ENCODE results near the gene BTBD9.
"Not testable (repeated sequence)": the region's sequence is repeated elsewhere in the genome, so short reads cannot be mapped to it uniquely, and the experiment has no call there.

Gene BTBD9

DNA sequence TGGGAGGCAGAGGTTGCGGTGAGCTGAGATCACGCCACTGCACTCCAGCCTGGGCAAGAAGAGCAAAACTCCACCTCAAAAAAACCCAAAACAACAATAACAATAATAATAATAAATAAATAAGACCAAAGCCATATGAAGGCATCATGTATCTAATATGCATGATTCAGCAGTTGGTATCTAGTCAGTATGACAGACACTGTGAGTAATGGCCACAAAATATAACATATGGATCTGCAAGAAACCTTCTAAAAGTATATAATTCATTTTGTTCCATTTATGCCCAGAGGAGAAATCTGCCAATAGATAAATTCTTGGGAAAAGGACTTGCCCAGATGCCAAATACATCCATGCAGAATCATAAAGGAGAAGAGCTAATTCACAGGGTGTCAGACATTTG lies 252.3 kb downstream of the BTBD9 start:
- no peak for DNase-seq (ENCODE audit: low read depth)

DNA sequence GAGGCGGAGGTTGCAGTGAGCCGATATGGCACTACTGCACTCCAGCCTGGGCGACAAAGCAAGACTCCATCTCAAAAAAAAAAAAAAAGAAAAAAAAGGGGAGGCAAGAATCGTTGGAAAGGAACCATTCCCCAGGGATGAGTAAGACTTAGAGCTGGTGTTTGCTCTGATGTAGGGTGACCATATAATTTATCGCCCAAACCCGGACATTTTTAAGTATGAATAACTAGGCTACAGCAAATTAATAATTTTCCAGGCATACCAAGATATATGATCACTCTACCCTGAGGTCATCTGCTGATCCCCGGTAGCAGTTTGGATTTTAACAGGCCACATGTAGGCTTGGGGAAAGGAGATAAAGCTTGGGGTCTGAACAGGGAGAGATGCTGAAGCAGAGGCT lies 260.9 kb downstream of the BTBD9 start:
- no peak for DNase-seq (ENCODE audit: low read depth)

DNA sequence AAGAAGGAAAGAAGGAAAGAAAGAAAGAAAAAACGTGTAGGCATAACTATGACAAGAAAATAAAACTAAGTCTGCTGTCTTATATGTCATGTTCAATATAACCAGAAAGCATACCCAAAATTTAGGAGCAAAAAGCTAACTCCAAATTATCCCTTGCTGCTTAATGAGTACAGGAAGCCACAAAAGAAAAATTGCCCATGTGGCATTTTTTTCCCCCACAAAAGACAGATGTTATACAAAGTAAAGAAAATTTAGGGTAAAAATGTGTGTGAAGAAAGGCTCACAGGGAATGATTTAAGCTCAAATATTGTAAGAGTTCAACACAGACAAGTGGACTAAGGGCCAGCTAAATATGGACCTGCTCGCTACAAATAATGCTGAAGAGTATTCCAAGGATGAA lies 263.8 kb downstream of the BTBD9 start:
- DNase-seq (ENCODE audit: low read depth), result no peak

DNA sequence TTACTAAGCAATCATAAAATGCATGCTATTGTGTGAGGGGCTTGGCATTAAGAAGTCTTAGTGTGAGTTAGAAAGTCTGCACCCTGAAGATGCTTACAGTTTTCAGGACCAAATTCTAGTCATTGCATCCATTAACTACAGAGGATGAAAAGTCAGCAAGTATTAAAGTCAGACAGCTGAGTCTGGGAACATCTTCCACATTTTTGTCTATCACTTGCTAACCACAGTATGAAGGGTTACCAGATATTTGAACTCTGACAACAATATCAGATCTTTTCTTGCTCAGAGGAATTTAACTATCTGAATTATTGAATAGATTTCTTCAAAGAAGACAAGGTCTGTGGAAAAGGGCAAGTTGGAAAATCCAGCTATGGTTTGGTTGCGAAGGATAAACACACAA lies 264.4 kb downstream of the BTBD9 start:
- DNase-seq (ENCODE audit: low read depth), result no peak

DNA sequence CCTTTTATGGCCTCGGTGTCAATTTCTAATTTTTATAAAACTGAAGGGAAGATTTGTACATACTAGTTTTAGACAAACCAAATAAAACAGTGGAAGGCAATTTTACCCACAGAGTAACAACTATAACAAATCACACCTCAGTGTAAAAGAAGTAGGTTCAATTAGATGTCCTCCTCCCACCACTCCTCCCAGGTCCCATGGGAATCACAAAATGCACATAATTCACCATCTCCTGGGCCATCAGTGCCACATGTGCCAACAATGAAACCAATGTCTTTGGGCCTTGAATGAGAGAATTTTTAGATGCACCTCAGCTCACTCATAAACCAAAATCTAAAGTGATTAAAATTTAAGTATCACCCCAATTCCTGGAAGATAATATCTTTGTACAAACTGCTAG lies 267.8 kb downstream of the BTBD9 start:
- DNase-seq (ENCODE audit: low read depth), result no peak

DNA sequence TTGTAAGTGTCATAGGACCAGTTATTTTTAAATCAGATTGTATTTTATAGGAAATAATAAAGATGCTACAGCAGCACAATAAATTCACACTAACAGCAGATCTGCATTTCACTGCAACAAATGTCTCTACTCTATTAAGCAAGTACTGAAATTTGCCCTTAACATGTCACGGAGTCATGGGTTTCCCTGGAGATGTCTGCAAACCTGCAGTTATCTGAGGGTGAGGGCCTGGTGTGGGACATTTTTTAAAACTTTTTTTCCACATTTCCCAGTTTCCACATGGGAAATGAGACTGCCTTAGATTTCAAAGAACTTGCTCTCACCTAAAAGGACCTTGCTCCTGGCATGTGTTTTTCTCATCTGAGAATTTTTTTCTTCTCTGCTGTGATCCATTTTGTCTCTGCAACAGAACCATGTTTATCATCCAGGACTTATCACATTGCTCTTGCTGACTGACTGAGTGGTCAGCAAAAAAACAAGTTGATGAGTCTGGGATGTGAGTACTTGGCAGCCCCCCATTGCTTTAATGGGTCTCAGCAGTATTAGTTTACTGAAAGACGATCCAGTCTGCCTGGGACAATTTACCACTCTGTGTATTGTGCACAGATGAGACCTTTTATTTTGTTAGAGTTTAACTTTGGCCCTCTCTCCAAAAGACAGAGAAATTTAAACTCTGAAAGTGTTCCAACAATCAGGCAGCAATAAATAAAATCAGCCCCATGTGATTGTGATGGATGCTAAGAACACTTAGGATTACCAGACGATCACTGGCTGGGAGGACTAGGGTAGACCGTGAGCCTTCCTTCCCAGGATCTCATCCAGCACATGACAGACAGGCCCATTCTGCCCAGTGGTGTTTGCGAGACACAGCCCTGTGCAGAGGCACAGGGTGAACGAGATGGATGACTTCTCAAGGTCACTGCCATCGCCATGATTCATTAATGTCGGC lies 268.8 kb downstream of the BTBD9 start:
- no peak for DNase-seq (ENCODE audit: low read depth)

DNA sequence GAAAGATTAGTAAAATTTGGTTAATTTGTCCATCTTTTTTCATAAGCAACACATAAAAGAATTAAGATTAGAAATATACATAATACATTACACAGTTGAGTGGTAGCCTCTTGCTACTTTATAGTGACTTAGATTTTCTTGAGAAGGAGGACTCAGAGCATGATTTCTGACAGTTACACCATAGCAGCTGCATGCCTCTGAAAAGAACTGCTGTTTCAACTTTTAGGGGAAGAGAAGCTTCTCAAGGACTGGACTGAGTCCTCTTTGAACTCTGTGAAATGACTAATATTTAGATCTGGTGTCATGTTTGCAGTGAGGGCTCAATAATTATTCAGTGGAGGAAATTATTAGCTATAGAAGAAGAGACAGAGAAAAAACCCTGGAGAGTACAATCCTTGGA lies 272.5 kb downstream of the BTBD9 start:
- peak; percentile 31 for DNase-seq (ENCODE audit: low read depth)

DNA sequence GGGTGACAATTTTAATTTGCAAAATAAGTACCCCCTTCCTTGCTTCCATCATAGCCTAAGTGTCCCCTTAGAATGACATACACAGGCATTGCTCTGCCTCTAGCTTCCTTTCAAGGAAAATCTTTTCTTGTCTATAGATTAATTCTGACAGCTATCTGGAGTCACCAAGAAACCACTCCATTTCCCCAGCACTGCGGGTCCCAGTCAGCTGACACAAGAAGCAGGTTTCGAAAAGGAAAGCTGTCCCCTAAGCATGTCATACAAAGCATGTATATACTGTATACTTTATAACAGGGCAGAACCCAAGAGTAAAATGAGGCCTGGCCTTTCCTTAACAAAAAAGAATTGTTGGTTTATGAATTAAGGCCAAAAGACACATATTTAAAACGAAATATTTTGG lies 273.5 kb downstream of the BTBD9 start:
- DNase-seq (ENCODE audit: low read depth), result no peak

DNA sequence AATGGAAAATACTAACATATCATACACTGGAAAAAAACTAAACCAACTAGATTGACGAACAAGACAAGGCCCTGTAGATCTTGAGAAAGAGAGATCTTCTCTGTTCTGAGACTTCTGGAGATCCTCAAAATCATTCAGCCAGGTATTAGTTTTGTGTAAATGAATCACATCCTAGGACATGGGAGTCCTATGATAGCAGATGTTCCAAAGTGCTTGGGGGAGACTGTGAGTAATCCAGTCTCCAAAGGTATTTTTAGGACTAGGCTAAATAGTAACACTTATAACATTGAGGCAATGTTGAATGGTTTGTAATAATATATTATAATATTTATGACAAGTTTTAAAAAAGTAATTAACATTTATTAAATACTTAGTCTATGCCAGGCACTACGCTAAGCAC lies 275.0 kb downstream of the BTBD9 start:
- no peak for DNase-seq (ENCODE audit: low read depth)

DNA sequence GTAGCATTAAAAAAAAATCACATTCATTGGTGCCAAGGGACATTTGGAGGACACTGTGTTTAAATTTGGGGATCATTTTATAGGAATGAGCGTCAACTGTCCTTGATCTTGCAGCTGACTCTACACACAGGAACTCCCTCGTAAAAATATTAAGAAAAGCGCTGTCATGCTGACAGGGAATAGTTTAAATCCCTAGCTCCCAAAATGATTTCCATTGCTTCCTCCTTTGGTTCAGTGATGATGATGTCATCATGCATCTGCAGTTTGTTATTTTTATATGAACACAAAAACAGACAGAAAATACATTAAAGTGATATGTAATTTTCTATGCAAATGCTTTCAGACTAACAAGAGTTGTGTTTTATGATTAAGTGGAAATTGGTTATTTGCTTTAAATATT lies 275.6 kb downstream of the BTBD9 start:
- DNase-seq (ENCODE audit: low read depth), result peak; percentile 56

DNA sequence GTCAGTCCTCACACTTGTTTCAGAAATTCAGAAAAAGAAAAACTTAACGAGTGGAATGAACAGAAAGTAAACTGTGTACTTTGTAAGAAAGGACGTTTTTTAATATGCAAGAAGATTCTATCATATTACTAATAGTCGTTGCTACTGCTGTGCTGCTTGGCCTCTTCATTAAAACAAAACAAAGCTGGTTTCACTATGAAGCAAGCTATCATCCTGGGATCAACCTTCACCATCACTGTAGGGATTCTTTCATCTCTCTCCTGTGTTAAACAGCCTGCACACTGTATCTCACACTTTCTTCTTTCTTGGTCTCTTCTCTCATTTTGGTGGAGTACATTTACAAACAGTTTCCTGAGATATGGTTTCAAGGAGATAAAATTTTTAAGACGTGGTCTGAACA lies 284.2 kb downstream of the BTBD9 start:
- no peak for DNase-seq (ENCODE audit: low read depth)

DNA sequence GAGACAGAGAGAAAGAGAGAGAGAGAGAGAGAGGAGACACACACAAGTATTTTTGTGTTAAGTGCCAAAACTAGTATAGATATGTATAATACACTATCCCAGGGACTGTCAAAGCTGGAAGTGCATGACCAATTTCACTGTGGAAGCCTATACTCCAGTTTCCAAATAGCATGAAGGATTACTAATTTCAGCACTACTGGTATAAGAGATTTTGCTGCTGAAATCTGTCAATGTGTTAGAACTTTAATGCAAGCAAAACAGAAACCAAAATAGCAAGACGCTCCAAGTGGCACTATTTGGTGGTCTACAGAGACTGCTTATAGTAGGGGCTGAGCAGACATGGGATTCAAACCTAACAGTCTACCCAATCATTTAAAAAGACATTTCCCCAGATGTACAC lies 284.8 kb downstream of the BTBD9 start:
- DNase-seq (ENCODE audit: low read depth), result no peak

DNA sequence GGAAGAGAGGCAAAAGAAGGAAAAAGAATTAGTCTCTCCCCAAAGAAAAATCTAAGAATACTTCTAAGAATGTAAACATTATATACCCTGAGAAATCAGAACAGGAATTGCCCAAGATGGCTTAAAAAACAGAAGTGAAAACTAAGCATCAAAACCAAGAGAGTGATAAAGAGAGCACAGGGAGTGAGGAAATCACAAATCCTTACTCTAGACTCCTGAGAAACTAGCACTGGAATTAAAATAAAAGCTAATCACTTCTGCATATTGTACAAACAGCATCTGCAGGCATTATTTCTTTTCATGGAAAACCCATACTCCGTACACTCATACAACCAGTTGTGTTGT lies 285.7 kb downstream of the BTBD9 start:
- no peak for DNase-seq (ENCODE audit: low read depth)

DNA sequence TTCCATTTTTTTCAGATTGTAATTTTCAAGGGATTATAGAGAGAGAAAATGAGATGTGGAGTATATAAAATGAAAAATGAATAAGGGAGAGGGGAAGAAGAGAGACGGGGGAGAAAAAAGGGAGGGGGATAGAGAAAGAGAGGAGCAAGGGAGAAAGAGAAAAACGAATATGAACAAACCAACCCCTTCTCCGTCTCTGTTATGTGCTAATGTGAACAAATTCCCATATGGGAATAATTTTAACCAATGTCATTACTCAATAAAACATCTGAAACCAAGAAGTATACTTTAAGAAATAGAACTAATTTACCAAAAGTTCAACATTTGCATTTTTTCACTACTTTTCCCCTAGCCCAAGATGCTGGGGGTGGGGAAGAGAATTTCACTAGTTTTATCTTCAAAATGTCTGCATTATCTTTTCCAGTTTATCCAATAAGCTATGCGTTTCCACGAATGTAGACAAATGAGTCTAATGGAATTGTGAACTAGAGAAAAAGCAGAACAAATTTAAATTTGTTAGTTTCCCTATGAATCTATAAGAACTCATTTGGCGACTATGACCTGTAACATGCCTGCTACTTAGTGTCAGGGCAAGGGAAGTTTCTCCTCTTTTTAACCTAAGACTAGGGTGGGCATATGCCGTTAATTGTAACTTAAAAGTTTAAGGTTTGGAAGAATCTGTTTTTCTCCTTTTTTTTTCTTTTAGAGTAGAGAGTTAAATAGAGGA lies 286.3 kb downstream of the BTBD9 start:
- no peak for DNase-seq (ENCODE audit: low read depth)

DNA sequence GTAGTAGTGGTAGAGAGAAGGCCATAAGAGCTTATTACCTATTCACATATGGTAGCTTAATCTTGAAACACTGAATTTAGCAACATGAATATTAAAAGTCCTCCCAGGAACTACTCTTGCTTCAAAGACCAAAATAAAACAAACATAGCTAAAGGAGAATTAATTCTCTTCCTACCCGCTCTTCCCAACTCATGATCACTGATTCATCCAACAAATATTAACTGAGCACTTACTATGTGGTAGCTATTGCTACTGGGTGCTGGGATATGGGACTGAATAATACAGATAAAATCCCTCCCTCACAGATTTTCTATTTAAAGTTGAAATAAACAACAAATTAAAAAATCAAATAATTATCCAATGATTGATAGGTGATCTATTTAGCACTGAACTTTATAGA lies 287.1 kb downstream of the BTBD9 start:
- DNase-seq (ENCODE audit: low read depth), result no peak

DNA sequence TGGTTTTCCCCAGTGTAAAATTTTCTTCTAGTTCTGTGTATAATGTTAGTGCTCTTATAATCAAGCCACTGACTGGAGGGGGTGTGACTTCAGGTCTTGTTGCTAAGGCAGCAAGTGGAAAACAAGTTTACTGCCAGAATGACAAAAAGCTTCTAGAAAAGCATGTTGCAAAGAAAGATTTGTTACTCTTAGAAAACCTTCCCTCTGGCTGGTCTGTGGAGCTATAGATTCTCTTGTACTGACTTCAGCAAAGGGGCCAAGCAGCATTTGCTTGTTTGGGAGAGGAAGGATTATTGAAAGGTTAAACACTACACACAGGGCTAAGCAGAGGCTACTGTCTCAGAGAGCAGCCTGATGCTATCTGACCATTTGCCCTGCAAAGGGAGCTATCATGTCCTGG lies 288.8 kb downstream of the BTBD9 start:
- peak; percentile 83 for DNase-seq (ENCODE audit: low read depth)

DNA sequence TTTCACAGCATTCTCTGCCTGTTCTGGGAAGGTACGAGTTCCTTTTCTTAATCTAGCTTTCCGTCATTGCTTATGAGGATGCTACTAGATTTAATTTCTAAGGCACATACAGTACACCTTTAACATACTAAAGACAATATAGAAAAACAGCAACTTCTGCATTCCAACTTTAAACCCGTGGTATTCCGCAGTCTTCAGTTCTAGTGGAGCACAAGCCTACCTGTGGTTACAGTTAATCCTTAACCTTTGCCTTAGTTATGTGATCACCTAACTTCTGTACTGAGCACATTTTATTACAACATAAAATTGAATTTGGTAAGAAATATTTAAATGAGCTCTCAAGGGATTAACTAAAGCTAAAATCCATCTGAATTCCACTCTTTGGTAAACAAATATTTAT lies 289.5 kb downstream of the BTBD9 start:
- DNase-seq (ENCODE audit: low read depth), result no peak

DNA sequence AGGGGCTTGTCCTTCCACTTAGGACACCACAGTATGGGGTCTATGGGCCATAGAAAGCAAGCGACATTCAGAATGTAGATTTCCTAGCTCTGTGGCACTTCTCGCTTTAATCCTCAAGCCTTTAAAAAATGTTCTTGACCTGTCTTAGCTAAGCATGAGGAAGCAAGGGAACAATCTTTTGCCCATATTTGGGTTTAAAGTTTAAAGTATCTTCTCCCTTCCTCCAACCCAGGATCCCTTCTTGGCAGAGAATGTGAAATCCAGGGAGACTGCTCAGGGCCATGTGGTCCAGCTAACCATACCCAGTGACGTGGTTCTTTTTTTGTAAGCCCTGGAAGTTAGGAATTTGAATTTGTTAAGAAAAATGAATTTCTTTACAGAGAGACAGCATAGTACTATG lies 289.9 kb downstream of the BTBD9 start:
- peak; percentile 80 for DNase-seq (ENCODE audit: low read depth)

DNA sequence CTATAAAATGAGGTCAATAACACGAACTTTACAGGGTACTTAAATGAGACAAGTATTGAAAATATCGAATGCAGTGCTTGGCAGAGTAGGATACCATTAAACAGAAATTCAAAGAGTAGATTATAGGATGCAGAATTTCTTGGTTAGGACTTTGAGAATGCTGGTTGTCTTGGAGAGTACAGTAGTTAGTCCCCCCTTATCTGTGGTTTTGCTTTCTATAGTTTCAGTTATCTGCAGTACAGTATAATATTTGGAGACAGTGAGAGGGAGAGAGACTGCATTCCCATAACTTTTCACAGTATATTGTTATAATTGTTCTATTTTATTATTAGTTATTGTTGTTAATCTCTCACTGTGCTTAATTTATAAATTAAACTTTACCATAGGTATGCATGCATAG lies 290.5 kb downstream of the BTBD9 start:
- no peak for DNase-seq (ENCODE audit: low read depth)

DNA sequence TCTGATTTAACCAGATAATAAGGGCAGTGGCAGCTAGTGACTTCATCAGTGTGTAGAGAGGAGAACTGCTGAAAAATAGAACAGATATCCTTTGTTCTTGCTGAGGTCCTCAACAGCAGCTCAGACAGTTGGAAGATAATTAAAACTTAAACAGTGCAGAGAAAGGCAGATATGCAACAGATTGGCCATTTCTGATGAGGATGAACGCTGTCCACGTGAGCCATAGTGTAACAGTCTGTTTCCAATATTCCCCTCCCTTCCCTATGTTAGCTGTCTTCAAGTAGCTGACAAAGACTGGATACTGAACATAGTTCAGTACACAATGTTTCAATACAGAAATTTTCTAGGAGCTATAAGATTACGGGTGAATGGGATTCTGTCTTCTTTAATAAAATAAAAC lies 291.4 kb downstream of the BTBD9 start:
- DNase-seq (ENCODE audit: low read depth), result no peak

DNA sequence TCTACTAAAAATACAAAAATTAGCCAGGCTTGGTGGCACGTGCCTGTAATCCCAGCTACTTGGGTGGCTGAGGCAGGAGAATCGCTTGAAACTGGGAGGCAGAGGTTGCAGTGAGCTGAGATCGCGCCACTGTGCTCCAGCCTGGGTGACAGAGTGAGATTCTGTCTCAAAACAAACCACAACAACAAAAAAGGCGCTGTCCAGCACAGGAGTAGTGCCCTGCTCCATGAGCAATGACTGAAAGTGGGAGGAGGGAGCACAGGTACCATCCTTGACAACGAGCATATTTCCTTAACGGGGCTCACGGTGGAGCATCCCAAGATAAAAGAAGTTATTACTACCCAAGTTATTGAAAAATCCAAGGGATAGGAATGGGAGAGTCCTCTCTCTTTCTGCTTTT lies 291.9 kb downstream of the BTBD9 start:
- DNase-seq (ENCODE audit: low read depth), result not testable (repeated sequence)

DNA sequence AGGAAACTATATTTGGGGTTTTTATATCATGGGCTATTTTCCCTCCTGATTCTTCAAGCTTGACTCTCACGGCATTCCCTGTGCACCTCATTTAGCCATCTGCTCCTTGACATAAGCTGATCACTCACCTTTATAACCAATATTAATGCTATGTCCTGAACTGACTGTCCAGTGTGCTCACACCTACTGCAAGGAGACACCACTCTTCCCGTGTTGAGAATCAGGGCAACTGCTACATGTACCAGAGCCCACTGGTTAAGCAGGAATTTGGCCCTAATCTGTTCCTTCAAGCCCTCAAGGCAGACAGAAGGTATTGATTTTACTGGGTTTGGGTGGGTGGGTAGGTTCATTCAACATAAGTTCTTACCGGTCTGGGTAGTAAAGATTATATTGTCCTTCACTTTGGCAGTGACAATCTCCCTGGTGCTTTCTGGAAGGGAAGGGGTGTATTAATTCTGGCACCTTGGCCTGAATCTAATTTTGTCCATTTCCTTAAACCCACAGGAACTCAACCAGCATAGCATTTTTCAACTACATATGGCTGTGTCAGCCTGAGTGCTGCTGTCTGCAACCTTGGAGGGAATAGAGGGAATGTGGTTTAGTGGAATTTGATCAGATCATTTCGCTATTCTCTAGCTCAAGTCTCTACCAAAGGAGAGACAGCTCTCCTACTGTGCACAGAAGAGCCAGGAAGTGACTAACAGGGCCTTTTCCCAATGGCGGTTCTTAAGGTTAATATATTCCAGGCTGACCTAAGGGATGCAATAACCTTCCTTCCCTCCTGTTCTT lies 293.2 kb downstream of the BTBD9 start:
- peak; percentile 88 for DNase-seq (ENCODE audit: low read depth)

DNA sequence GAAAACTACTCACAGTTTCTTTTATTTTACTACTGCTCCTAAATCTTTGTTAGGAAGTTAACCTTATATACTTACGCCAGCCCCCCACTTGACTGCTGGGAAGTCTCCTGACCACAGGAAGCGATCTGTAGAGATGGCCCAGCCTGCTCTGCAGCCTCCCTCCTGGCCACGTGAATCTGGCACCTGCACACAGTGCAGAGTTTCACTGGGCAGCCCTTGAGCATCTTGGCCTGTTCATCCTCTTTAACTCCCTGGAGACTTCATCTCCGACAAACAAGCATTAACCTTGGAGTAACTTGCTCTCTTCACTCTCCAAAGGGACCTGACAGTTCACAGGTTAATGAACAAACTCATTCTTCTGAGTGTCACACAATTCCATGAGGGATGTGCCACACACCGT lies 294.1 kb downstream of the BTBD9 start:
- no peak for DNase-seq (ENCODE audit: low read depth)

Measured in stromal cell of bone marrow (primary cell).